Measurements from ENCODE around the gene FBXL4.
A peak's percentile ranks its signal among the peaks of the same experiment; 100 is the strongest.

FBXL4 gene

GRCh38 chr6:98947411-98948292 is at the start of gene FBXL4:
Gene FBXL4, minus strand, starts transcription at chr6:98947946. Its CDS starts 20,958 bp downstream, at chr6:98926988.
- DNase-seq (ENCODE audit: low spot score): peak; percentile 81

GRCh38 chr6:98995116-98995515 is 47.4 kb upstream of the FBXL4 start:
- no peak for DNase-seq (ENCODE audit: low spot score)

DNA sequence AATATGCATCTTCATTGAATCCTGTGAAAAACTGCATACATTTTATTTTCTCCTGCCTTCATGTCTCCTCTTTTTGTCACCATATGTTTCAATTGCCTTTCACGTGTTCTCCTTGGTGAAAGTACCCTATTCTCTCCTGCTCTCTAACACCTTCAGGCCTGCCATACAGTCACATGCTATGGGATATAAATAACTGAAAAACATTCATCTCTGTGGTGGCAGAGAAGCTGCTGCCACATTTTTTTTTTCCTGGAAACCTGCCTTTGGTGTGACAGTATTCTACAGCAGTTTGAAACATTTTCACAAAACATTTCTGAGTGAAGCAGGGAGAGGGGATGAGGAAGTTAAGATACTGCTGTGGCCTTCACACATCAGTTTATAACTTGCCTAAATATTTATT is 44.8 kb upstream of the FBXL4 start:
- no peak for DNase-seq (ENCODE audit: low spot score)

DNA sequence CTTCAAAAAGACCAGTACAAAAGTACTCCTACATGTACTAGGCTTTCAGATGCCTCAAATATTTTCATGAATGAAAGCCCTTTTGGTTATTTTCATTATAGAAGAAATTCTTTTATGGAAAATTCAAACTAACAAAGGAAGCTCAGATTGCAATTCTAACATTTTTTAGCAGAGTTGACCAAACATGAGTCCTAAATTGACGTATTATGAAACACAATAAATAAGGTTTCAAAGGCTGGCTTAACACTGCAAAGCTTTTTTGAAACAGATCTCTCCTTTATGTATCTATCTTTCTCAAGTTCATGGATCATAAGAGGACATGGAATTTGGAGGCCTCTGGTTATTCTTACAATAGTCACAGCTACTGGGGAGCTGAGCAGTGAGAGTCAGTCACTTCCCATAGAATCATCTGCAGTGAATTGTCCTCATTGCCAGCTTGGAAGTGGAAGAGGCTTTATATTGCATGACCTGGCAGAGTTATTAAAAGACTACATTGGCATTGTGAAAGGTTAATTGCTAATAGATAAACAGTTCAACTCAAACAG is 38.4 kb upstream of the FBXL4 start:
- DNase-seq (ENCODE audit: low spot score): no peak

- no peak for DNase-seq (ENCODE audit: low spot score)
These were observed 37.6 kb upstream of the FBXL4 start for GRCh38 chr6:98985391-98985790.

- DNase-seq (ENCODE audit: low spot score): no peak
These were observed 36.4 kb upstream of the FBXL4 start for GRCh38 chr6:98984121-98984520.

DNA sequence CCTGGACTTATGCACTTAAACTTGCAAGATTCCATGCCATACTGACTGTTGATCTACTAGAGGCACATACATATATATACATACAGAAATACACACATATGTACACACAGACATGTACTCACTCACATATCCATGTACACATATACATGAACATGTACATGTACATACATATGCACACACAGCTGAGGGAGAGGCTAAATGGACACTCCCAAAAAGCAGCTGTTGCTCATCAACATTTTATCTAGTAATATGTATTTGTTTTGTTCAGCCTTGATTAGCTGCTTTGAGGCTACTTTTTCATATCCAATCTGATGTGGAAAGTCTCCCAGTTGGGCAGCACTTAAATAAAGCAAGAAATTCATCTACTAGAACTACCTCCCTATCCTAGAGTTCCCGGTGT is 33.7 kb upstream of the FBXL4 start:
- no peak for DNase-seq (ENCODE audit: low spot score)

DNA sequence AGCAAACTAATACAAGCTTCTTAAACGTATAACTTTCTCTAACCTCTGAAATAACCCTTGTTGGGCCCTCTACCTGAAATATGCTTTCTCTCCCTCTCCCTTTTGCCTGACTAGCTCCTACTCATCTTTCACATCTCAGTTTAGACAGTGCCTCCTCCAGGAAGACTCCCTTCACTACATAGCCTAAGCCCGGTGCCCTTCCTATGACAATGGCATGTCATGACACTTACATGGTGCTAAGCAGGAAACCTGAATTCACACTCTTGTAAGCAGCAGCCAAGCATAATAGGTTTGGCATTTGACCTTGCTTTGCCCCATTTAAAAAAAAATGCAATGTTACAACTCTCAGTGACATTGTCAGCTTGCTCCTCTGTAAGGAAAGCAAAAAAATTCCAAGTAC is 33.1 kb upstream of the FBXL4 start:
- peak; percentile 46 for DNase-seq (ENCODE audit: low spot score)

DNA sequence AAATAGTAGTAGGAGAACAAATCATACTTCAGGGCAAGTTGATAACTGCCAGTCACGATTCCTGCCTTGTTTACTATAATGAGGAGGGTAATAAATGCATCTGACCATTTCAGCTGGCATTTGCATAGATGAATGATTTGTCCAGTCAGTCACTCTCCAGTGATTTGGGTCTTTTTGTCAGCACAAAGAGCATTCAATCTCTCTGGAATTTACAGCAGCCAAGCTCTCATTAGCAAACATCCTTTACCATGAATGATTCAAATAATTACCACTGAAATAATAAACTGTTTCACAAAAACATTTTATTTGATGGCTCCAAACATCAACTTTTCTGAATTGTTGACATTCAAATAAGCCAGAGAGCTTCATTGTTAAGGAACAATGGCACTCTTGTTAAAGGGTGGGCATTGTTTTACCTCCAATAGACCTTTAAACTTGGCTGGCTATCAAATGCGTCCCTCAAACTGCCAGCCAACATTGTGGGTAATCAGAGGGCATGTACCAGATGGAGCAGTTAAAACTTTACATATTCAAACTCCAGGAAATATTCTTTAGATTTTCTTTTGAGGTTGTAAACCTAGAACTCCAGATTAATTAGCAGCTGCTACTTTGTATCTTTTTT is 30.0 kb upstream of the FBXL4 start:
- DNase-seq (ENCODE audit: low spot score): no peak

DNA sequence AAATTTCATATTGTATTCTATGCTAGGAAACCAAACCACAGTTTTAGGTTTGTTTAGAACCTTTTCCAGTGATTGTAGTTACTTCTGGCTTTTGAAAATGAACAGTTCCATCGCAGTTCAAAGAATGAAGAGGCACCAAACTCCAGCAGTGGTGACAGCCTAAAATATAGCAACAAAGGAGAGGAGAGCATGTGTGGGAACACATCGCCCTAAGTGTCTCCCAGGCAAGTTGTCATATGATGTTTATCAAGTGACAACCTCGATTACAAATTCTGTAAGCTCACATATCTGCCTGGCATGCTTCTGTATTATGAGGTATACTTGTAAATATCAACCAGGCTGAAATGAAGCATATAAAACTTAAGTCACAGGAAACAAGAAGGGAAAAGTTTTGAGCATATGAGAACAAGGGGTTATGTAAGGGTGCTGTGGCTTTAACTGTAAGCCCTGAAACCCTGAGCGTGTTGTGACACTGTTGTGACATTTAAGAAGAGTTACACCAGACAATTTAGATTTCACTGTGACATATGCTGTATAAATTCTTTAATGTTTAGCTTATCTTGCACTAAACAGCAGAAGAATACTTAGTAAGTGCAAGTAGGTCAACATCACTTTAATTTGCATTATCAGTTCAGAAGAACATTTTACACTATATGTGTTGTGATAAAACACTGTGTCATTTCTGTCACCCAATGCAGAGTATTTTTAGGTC is 29.1 kb upstream of the FBXL4 start:
- DNase-seq (ENCODE audit: low spot score): peak; percentile 43

GRCh38 chr6:98975421-98975820 is 27.7 kb upstream of the FBXL4 start:
- DNase-seq (ENCODE audit: low spot score): peak; percentile 83

DNA sequence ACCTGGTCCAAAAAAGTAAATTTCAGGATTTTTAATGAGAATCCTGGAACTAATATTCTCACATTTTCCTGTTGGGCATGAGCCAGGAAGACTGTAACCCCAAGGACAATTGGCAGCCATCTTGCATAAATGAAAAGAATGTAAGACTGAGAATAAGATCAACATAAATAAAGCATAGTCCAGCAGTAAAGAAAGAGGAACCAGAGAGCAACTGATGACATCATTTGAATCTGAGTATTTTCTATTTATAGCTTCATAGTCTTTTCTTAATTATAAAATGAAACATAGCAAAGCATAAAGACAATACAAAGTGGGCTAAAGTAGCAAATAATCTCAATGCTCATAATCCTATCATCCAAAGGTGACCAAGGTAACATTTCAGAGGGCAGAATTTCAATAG is 26.6 kb upstream of the FBXL4 start:
- no peak for DNase-seq (ENCODE audit: low spot score)

DNA sequence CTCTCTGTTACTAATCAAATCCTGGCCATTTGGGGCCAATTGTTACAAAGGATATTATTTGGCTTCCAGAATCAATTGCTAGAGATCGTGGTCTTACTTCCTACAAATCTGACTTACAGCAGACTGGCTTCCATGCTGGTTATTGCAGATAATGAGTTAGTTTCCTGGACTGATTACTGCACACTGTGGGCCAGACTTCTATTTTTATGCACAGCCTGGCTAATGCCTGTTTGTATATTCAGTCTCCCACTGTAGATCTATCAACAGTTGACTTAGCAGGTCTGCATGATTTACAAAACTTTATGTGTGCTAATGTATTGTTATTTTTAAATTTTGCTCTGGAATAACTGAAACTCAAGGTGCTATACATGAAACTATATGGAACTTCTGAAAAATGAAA is 25.8 kb upstream of the FBXL4 start:
- DNase-seq (ENCODE audit: low spot score): no peak

GRCh38 chr6:98971303-98971702 is 23.6 kb upstream of the FBXL4 start:
- no peak for DNase-seq (ENCODE audit: low spot score)

GRCh38 chr6:98970469-98970868 is 22.7 kb upstream of the FBXL4 start:
- no peak for DNase-seq (ENCODE audit: low spot score)

GRCh38 chr6:98967616-98968015 is 19.9 kb upstream of the FBXL4 start:
- no peak for DNase-seq (ENCODE audit: low spot score)

DNA sequence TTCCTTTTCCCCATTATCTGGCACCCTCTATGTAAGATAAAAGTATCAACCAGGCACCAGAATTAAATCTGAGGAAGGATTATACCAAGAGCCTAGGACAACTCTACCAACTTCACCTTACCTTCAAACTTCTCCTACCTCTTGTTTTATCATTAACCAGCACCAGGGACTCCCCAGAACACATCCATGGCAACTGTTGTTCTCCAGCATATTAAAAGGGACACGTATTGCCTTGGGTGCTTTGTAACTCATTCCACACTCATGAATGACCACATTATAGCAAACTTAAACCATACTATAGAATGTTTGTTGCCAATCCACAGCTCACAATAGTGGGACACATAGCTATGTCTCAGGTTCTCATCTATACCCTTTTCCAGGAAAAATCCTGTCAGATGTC is 11.9 kb upstream of the FBXL4 start:
- no peak for DNase-seq (ENCODE audit: low spot score)

DNA sequence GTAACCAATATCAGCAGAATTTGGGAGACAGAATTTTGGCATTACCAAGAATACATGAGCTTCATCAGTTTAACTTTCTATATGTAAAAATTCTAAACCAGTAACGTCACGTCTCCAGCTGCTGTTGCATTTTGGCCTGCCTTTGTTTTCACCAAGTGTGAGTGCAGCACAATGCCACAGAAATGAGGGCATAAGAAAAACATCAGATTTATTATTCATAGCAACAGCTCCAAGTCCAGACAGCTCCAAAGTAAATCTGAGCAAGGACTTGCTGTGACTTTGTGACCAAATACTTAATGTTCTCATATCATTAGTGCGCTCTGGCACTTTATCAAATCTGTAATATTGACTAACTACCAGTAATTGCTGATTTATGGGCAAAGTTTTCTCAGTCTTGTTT is 11.0 kb upstream of the FBXL4 start:
- no peak for DNase-seq (ENCODE audit: low spot score)

- no peak for DNase-seq (ENCODE audit: low spot score)
These were observed 9.7 kb upstream of the FBXL4 start for GRCh38 chr6:98957450-98957849.

DNA sequence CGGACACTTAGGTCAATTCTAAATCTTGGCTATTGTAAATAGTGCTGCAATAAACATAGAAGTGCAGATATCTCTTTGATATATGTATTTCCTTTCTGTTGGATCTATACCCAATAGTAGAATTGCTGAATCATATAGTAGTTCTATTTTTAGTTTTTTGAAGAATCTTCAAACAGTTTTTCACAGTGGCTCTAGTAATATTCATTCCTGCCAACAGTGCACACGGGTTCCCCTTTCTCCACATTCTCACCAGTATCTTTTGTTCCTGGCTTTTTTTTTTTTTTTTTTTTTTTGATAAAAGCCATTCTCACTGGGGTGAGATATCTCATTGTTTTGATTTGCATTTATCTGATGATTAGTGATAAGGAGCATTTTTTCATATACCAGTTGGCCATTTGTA is 1.8 kb upstream of the FBXL4 start:
- DNase-seq (ENCODE audit: low spot score): no peak

- DNase-seq (ENCODE audit: low spot score): peak; percentile 13
These were observed 801 bp downstream of the FBXL4 start for GRCh38 chr6:98946879-98947410.

- DNase-seq (ENCODE audit: low spot score): no peak
These were observed 1.4 kb downstream of the FBXL4 start for GRCh38 chr6:98946266-98946878.
